GM12878 (cell line): ENCODE data around the gene PXMP4. TPM values are rescaled to one million over a fixed set of nuclear protein-coding genes. Genes with fewer than 3 reads are reported as not detected.

ENCODE experiments used
- ATAC-seq: fragments of 200-7000 bp; cut with Tn5 transposase; 3 replicates; pipeline ENCODE4 v1.9.1; 2020; ENCODE audit warnings: mild to moderate bottlenecking, moderate library complexity
- BruUV-seq: library from RNA; stranded (reverse); fragments of 400-500 nt; replicated peaks from 2 replicates; lab custom pipeline; 2021; lab: Mats Ljungman, UMichigan
- CTCF ChIA-PET: fragments of 300-600 bp; sonication (Branson Sonifier 250); formaldehyde crosslinking; extraction: SDS; loops from one replicate; lab custom pipeline; 2021; ENCODE audit warnings: inconsistent platforms; lab: Yijun Ruan, JAX
- POLR2A ChIA-PET: fragments of 350-600 bp; formaldehyde crosslinking; extraction: SDS; loops from one replicate; lab custom pipeline; 2021; ENCODE audit warnings: inconsistent platforms; lab: Charles Lee
- RAD21 ChIA-PET: fragments of 300-600 bp; sonication (Branson Sonifier 250); formaldehyde crosslinking; loops from one replicate; lab custom pipeline; 2023; ENCODE audit warnings: antibody characterized with exemption; ENCODE audit not compliant: unreplicated experiment; lab: Charles Lee
- SMC1A ChIA-PET: fragments of 300-600 bp; sonication (Branson Sonifier 250); formaldehyde crosslinking; loops from one replicate; lab custom pipeline; 2023; ENCODE audit not compliant: unreplicated experiment, uncharacterized antibody; lab: Charles Lee
- DNase-seq: peaks from one replicate; pipeline ENCODE4 v3.0.0-alpha.2; 2011; ENCODE audit warnings: low read depth, low spot score
- FAIRE-seq: peaks from 3 replicates; lab custom pipeline; 2011; peaks lifted over from hg19 to GRCh38; lab: Jason Lieb, UNC
- H2AFZ ChIP-seq: 2 replicates; pipeline ENCODE4 v1.6.0; 2011; ENCODE audit warnings: low read depth, low read length, control low read depth; ENCODE audit not compliant: control insufficient read depth
- H3K27ac ChIP-seq: 2 replicates; pipeline ENCODE4 v1.5.1; 2011; ENCODE audit warnings: control low read depth; ENCODE audit not compliant: control insufficient read depth, insufficient read depth
- H3K27me3 ChIP-seq, 2 experiments: replicated peaks in 1 of 2; 2 replicates each; pipeline versions ENCODE4 v1.6.0 to v1.6.1; 2011; ENCODE audit warnings: low read length in 1 of 2; ENCODE audit not compliant: control insufficient read depth in 2 of 2, insufficient read depth in 2 of 2
- H3K36me3 ChIP-seq, 2 experiments: 2 replicates each; pipeline ENCODE4 v1.5.1; 2011; ENCODE audit warnings: low read length in 1 of 2; ENCODE audit not compliant: control insufficient read depth in 2 of 2, insufficient read depth in 2 of 2
- H3K4me1 ChIP-seq: 2 replicates; pipeline ENCODE4 v1.6.1; 2011; ENCODE audit warnings: mild to moderate bottlenecking, low read length, moderate library complexity, mixed read lengths; ENCODE audit not compliant: control insufficient read depth, insufficient read depth
- H3K4me2 ChIP-seq: 2 replicates; pipeline ENCODE4 v1.6.0; 2011; ENCODE audit warnings: control low read depth; ENCODE audit not compliant: control insufficient read depth, insufficient read depth
- H3K4me3 ChIP-seq: fragments of 200-600 bp; sonication (generic); 2 replicates; pipeline ENCODE4 v1.5.1; 2016
- H3K79me2 ChIP-seq: 2 replicates; pipeline ENCODE4 v1.6.0; 2011; ENCODE audit warnings: low read length; ENCODE audit not compliant: control insufficient read depth, insufficient read depth
- H3K9ac ChIP-seq: 2 replicates; pipeline ENCODE4 v1.8.0; 2011; ENCODE audit warnings: low read length, control low read depth, mixed read lengths; ENCODE audit not compliant: control insufficient read depth, insufficient read depth
- H3K9me3 ChIP-seq: replicated peaks from 3 replicates; pipeline ENCODE4 v1.5.1; 2011; ENCODE audit warnings: mild to moderate bottlenecking, low read length; ENCODE audit not compliant: control insufficient read depth, insufficient read depth
- H4K20me1 ChIP-seq: 2 replicates; pipeline ENCODE4 v1.6.0; 2011; ENCODE audit not compliant: control insufficient read depth, insufficient read depth
- ATF7 ChIP-seq: fragments of 450-650 bp; IDR thresholded peaks from 2 replicates; pipeline ENCODE4 v1.6.1; 2016; ENCODE audit warnings: low read depth, mild to moderate bottlenecking
- DPF2 ChIP-seq: fragments of 450-650 bp; IDR thresholded peaks from 2 replicates; pipeline ENCODE4 v1.6.1; 2017; ENCODE audit warnings: mild to moderate bottlenecking
- FOXM1 ChIP-seq: IDR thresholded peaks from 2 replicates; pipeline ENCODE4 v1.6.1; 2012; ENCODE audit warnings: low read depth, mild to moderate bottlenecking, inconsistent platforms, low read length, moderate library complexity
- HDAC6 ChIP-seq: fragments of 200-600 bp; sonication (generic); IDR thresholded peaks from one replicate; pipeline ENCODE4 v1.8.0; 2017; ENCODE audit warnings: antibody characterized with exemption; ENCODE audit not compliant: unreplicated experiment
- JUNB ChIP-seq: IDR thresholded peaks from 2 replicates; pipeline ENCODE4 v1.6.1; 2016; ENCODE audit warnings: antibody characterized with exemption, mild to moderate bottlenecking
- NFYB ChIP-seq: IDR thresholded peaks from 2 replicates; pipeline ENCODE4 v1.6.1; 2011; ENCODE audit warnings: low read depth, mild to moderate bottlenecking, low read length, improper control_type of control experiment, moderate library complexity; ENCODE audit not compliant: insufficient read depth
- POLR2AphosphoS2 ChIP-seq: IDR thresholded peaks from 2 replicates; pipeline ENCODE4 v1.6.1; 2011; ENCODE audit warnings: low read depth, mild to moderate bottlenecking, low read length, improper control_type of control experiment, moderate library complexity
- POU2F2 ChIP-seq: IDR thresholded peaks from 3 replicates; pipeline ENCODE4 v1.6.1; 2011; ENCODE audit warnings: low read depth, mild to moderate bottlenecking, low read length, borderline replicate concordance
- RCOR1 ChIP-seq: conservative IDR thresholded peaks from 2 replicates; pipeline ENCODE4 v1.6.1; 2012; ENCODE audit warnings: low read depth, low read length, improper control_type of control experiment
- SRF ChIP-seq, 2 experiments: IDR thresholded peaks; 2 replicates each; pipeline ENCODE4 v1.6.1; 2011; ENCODE audit warnings: low read depth in 2 of 2, low read length in 2 of 2, mild to moderate bottlenecking in 1 of 2, moderate library complexity in 1 of 2
- TAF1 ChIP-seq: IDR thresholded peaks from 2 replicates; pipeline ENCODE4 v1.6.1; 2011; ENCODE audit warnings: mild to moderate bottlenecking, low read depth, low read length, borderline replicate concordance
- ZNF274 ChIP-seq: IDR thresholded peaks from one replicate; pipeline ENCODE4 v1.8.0; 2011; ENCODE audit not compliant: insufficient read length, insufficient read depth
- ZNF384 ChIP-seq: IDR thresholded peaks from 2 replicates; pipeline ENCODE4 v1.6.1; 2012; ENCODE audit warnings: low read depth, mild to moderate bottlenecking, low read length, improper control_type of control experiment, borderline replicate concordance
- WGBS: methylation state at CpG from one replicate; pipeline ENCODE4 v1.1.6; 2016; ENCODE audit warnings: low lambda C conversion rate; ENCODE audit not compliant: insufficient replicate concordance, insufficient coverage; ENCODE audit errors: missing lambda C conversion rate; 5-methylcytosine and 5-hydroxymethylcytosine counted together
- in situ Hi-C: fragments of 300-500 bp; cut with MboI; formaldehyde crosslinking; loops from 9 replicates; pipeline ENCODE4 v1.14.3; 2018; ENCODE audit warnings: mixed read lengths
- intact Hi-C: fragments of 100-400 bp; cut with micrococcal nuclease; formaldehyde crosslinking; loops from one replicate; pipeline ENCODE4 v1.14.2; 2022; ENCODE audit not compliant: unreplicated experiment
- polyA plus RNA-seq, 11 experiments: library from polyadenylated mRNA; depleted of rRNA in 4 of 11; unstranded in 6 of 11; stranded (reverse) in 5 of 11; fragments of >200 nt; fragmentation: Nextera tagmentation in 4 of 11; fragmentation: Illumina TruSeq in 1 of 11; extraction: Ambion mirVana in 4 of 11; extraction: Trizol in 1 of 11; gene quantifications; 1 replicate in 1 of 11; 2 replicates in 10 of 11; pipeline versions ENCODE4 v1.2.1 to v1.2.3, GENCODE V29; 2011 to 2016; ENCODE audit warnings: inconsistent platforms in 2 of 11, missing spikeins in 2 of 11, low read depth in 1 of 11
- total RNA-seq, 4 experiments: library from RNA; depleted of rRNA in 3 of 4; stranded (reverse); fragments of >200 nt in 3 of 4; fragmentation: Illumina TruSeq in 1 of 4; extraction: Trizol in 1 of 4; gene quantifications; 2 replicates each; pipeline versions ENCODE4 v1.2.1 to v1.2.3, GENCODE V29; 2013 to 2021
- TF ChIP-seq, protein P1 (sequence below): IDR thresholded peaks from 2 replicates; pipeline ENCODE4 v1.6.1; 2012; ENCODE audit warnings: low read depth, low read length, improper control_type of control experiment
- TF ChIP-seq, protein P2 (sequence below): IDR thresholded peaks from 2 replicates; pipeline ENCODE4 v1.6.1; 2011; ENCODE audit warnings: low read depth, mild to moderate bottlenecking, low read length, moderate library complexity, borderline replicate concordance; ENCODE audit errors: extremely low read depth
- TF ChIP-seq, protein P3 (sequence below): IDR thresholded peaks from 2 replicates; pipeline ENCODE4 v1.6.1; 2012; ENCODE audit warnings: low read length, inconsistent platforms

Gene PXMP4
- total and polyA plus RNA-seq, 10 of the 15 experiments (the other 5 are each of a cell fraction or from before 2014, with no cell fraction given) = 3.6 to 19.2 (median 8.6) TPM

DNA sequence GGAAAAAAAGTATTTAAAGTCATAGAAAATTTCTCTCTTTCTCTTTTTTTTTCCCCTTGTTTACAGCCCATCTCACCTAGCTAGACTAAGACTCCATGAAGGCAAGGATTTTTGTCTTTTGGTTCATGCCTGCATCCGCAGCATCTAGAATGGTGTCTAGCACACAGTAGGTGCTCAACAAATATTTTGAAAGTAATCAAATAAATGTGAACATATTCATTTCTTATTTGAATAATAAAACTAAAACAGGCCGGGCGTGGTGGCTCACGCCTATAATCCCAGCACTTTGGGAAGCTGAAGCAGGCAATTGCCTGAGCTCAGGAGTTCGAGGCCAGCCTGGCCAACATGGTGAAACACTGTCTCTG, 7.0 kb upstream of the PXMP4 start:
- Histone ChIP-seq H3K27me3 (no peaks in the 10 kb centered on the region), H3K9me3 (no peaks in the 10 kb centered on the region), H3K9ac (no peak overlapping the region), H3K4me2 (no peak overlapping the region), H4K20me1 (no peaks in the 10 kb centered on the region), H3K79me2 (no peaks in the 10 kb centered on the region), H2AFZ (no peak overlapping the region), H3K36me3 (no peaks in the 10 kb centered on the region), H3K4me3 (no peak overlapping the region), H3K4me1 (no peaks in the 10 kb centered on the region; the same call in 1 of the 2 replicates), H3K27ac (no peak overlapping the region)
- in situ Hi-C loops = no loop called here
- TF ChIP-seq JUNB (no peak), POU2F2 (no peak), HDAC6 (no peak), ZNF384 (no peak), ZNF274 (no peak), FOXM1 (no peak), POLR2AphosphoS2 (no peak), RCOR1 (no peak), NFYB (no peak), ATF7 (no peak), TAF1 (no peak), SRF (IDR thresholded peaks at IDR 0.05; ENCODE audit: low read depth in 2 of 2, low read length in 2 of 2) (no peak), DPF2 (no peak)
- TF ChIP-seq, protein P1, sequence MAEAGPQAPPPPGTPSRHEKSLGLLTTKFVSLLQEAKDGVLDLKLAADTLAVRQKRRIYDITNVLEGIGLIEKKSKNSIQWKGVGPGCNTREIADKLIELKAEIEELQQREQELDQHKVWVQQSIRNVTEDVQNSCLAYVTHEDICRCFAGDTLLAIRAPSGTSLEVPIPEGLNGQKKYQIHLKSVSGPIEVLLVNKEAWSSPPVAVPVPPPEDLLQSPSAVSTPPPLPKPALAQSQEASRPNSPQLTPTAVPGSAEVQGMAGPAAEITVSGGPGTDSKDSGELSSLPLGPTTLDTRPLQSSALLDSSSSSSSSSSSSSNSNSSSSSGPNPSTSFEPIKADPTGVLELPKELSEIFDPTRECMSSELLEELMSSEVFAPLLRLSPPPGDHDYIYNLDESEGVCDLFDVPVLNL = no peak
- TF ChIP-seq, protein P2, sequence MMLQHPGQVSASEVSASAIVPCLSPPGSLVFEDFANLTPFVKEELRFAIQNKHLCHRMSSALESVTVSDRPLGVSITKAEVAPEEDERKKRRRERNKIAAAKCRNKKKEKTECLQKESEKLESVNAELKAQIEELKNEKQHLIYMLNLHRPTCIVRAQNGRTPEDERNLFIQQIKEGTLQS = no peak
- TF ChIP-seq, protein P3, sequence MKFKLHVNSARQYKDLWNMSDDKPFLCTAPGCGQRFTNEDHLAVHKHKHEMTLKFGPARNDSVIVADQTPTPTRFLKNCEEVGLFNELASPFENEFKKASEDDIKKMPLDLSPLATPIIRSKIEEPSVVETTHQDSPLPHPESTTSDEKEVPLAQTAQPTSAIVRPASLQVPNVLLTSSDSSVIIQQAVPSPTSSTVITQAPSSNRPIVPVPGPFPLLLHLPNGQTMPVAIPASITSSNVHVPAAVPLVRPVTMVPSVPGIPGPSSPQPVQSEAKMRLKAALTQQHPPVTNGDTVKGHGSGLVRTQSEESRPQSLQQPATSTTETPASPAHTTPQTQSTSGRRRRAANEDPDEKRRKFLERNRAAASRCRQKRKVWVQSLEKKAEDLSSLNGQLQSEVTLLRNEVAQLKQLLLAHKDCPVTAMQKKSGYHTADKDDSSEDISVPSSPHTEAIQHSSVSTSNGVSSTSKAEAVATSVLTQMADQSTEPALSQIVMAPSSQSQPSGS = no peak
- BruUV-seq = no TSS peak
- no peak for DNase-seq
- WGBS = 66% methylated on average over 5 of the region's 5 CpGs
- POLR2A ChIA-PET = no interaction called here
- SMC1A ChIA-PET = interaction anchor here (0.8 to 1.7 kb wide), 4 partner anchors 37 to 59 kb away, joined by 3 to 5 read pairs (median 3); no protein-coding TSS in a partner anchor
- FAIRE-seq = no peak
- ATAC-seq = no peak
- RAD21 ChIA-PET = no interaction called here
- intact Hi-C loops = no loop called here
- CTCF ChIA-PET = interaction anchor here (1.4 kb wide), 1 partner anchor 209 kb away, joined by 5 read pairs; no protein-coding TSS in a partner anchor
